Activated CD8-positive, alpha-beta T cell treated with anti-CD3 and anti-CD28 coated beads, Interleukin-2, amount 10 ng/mL, durations not matched to agents 7 days and 5 days (primary cell): ENCODE data around the gene PLCH1. TPM values are rescaled to one million over a fixed set of nuclear protein-coding genes. Genes with fewer than 3 reads are reported as not detected.

Source experiments
- ATAC-seq: fragments of 150-1000 bp; cut with Tn5 transposase; one replicate; pipeline ENCODE4 v1.10.0; 2021; ENCODE audit warnings: moderate library complexity
- CTCF ChIA-PET: fragments of 350-600 bp; sonication (Branson Sonifier 250); formaldehyde crosslinking; loops from one replicate; lab custom pipeline; 2021; ENCODE audit warnings: antibody characterized with exemption; lab: Charles Lee
- POLR2A ChIA-PET: fragments of 350-600 bp; sonication (Branson Sonifier 250); formaldehyde crosslinking; loops from one replicate; lab custom pipeline; 2021; ENCODE audit warnings: antibody characterized with exemption; lab: Charles Lee
- DNase-seq: peaks from one replicate; pipeline ENCODE4 v3.0.0-alpha.2; 2020
- H3K27ac Mint-ChIP-seq: one replicate; pipeline ENCODE4 v1.8.0; 2021; ENCODE audit warnings: mild to moderate bottlenecking, mixed read lengths
- H3K27me3 Mint-ChIP-seq: one replicate; pipeline ENCODE4 v1.8.0; 2021; ENCODE audit warnings: low read depth, mixed read lengths
- H3K36me3 Mint-ChIP-seq: one replicate; pipeline ENCODE4 v1.8.0; 2021; ENCODE audit warnings: low read depth, mixed read lengths
- H3K4me1 Mint-ChIP-seq: one replicate; pipeline ENCODE4 v1.8.0; 2021; ENCODE audit warnings: low read depth, mixed read lengths
- H3K4me3 Mint-ChIP-seq: one replicate; pipeline ENCODE4 v1.8.0; 2021; ENCODE audit warnings: mild to moderate bottlenecking, mixed read lengths
- H3K9me3 Mint-ChIP-seq: one replicate; pipeline ENCODE4 v1.8.0; 2022; ENCODE audit warnings: mixed read lengths; ENCODE audit not compliant: insufficient read depth
- total RNA-seq, 2 experiments: library from RNA; stranded (reverse); gene quantifications; one replicate each; pipeline ENCODE4 v1.2.3, GENCODE V29; 2021

PLCH1 gene
- total RNA-seq, 2 experiments from 2014 or later: 2.0 to 2.4 TPM

- no peaks in the 10 kb centered on the region for H3K36me3 Mint-ChIP-seq
- ChIA-PET POLR2A (no interaction called here), CTCF (interaction anchor here (1.4 kb wide), 1 partner anchor 27 kb away, joined by 4 read pairs; no protein-coding TSS in a partner anchor)
Observed at GRCh38 chr3:155675094-155675493, 69.8 kb downstream of the PLCH1 start.

GRCh38 chr3:155673421-155673820 lies 71.5 kb downstream of the PLCH1 start:
- Mint-ChIP-seq H3K27ac (no peak overlapping the region), H3K36me3 (no peaks in the 10 kb centered on the region), H3K9me3 (no peaks in the 10 kb centered on the region), H3K27me3 (peaks cover 8% of the 10 kb centered on the region), H3K4me3 (no peak overlapping the region), H3K4me1 (no peaks in the 10 kb centered on the region)
- POLR2A ChIA-PET: no interaction called here
- ATAC-seq (no peak), DNase-seq (no peak)
- CTCF ChIA-PET: no interaction called here

More at GRCh38 chr3:155675094-155675493, 69.8 kb downstream of the PLCH1 start:
- no peak overlapping the region for H3K4me3 Mint-ChIP-seq
- H3K27me3 Mint-ChIP-seq: peaks cover 8% of the 10 kb centered on the region
- no peak for DNase-seq
- no peaks in the 10 kb centered on the region for H3K9me3 Mint-ChIP-seq
- H3K27ac Mint-ChIP-seq: no peak overlapping the region
- no peak for ATAC-seq
- no peaks in the 10 kb centered on the region for H3K4me1 Mint-ChIP-seq

GRCh38 chr3:155670335-155670734 lies 74.5 kb downstream of the PLCH1 start:
- H3K27ac Mint-ChIP-seq: no peak overlapping the region
- DNase-seq (no peak), ATAC-seq (no peak)
- H3K4me1 Mint-ChIP-seq: no peaks in the 10 kb centered on the region
- no peaks in the 10 kb centered on the region for H3K9me3 Mint-ChIP-seq
- H3K36me3 Mint-ChIP-seq: no peaks in the 10 kb centered on the region
- no peak overlapping the region for H3K4me3 Mint-ChIP-seq
- ChIA-PET CTCF (no interaction called here), POLR2A (no interaction called here)
- peaks cover 8% of the 10 kb centered on the region for H3K27me3 Mint-ChIP-seq

GRCh38 chr3:155667988-155668387 lies 76.9 kb downstream of the PLCH1 start:
- POLR2A ChIA-PET: no interaction called here
- H3K9me3 Mint-ChIP-seq: no peaks in the 10 kb centered on the region
- H3K36me3 Mint-ChIP-seq: no peaks in the 10 kb centered on the region
- no peak overlapping the region for H3K4me3 Mint-ChIP-seq
- no peak overlapping the region for H3K27ac Mint-ChIP-seq
- peaks cover 6% of the 10 kb centered on the region for H3K27me3 Mint-ChIP-seq
- CTCF ChIA-PET: no interaction called here
- H3K4me1 Mint-ChIP-seq: no peaks in the 10 kb centered on the region
- no peak for DNase-seq
- ATAC-seq: no peak

- DNase-seq: no peak
- no peak for ATAC-seq
- H3K36me3 Mint-ChIP-seq: no peaks in the 10 kb centered on the region
- POLR2A ChIA-PET: no interaction called here
- no peaks in the 10 kb centered on the region for H3K9me3 Mint-ChIP-seq
- H3K27ac Mint-ChIP-seq: no peak overlapping the region
- H3K4me1 Mint-ChIP-seq: no peaks in the 10 kb centered on the region
- H3K4me3 Mint-ChIP-seq: no peak overlapping the region
- CTCF ChIA-PET: no interaction called here
- peaks cover 2% of the 10 kb centered on the region for H3K27me3 Mint-ChIP-seq
Observed at GRCh38 chr3:155664925-155665695, 79.8 kb downstream of the PLCH1 start.

GRCh38 chr3:155663467-155664212 lies 81.2 kb downstream of the PLCH1 start:
- ChIA-PET POLR2A (no interaction called here), CTCF (no interaction called here)
- Mint-ChIP-seq H3K36me3 (no peaks in the 10 kb centered on the region), H3K27me3 (peaks cover 2% of the 10 kb centered on the region), H3K9me3 (no peaks in the 10 kb centered on the region), H3K4me3 (no peak overlapping the region), H3K4me1 (no peaks in the 10 kb centered on the region), H3K27ac (no peak overlapping the region)
- DNase-seq (no peak), ATAC-seq (no peak)

GRCh38 chr3:155661760-155662159 lies 83.1 kb downstream of the PLCH1 start:
- no peaks in the 10 kb centered on the region for H3K4me1 Mint-ChIP-seq
- no peak overlapping the region for H3K4me3 Mint-ChIP-seq
- H3K27ac Mint-ChIP-seq: no peak overlapping the region
- no peaks in the 10 kb centered on the region for H3K9me3 Mint-ChIP-seq
- ATAC-seq (no peak), DNase-seq (no peak)
- peaks cover 4% of the 10 kb centered on the region for H3K27me3 Mint-ChIP-seq
- no peaks in the 10 kb centered on the region for H3K36me3 Mint-ChIP-seq
- POLR2A ChIA-PET: no interaction called here
- CTCF ChIA-PET: interaction anchor here (1.8 kb wide), 1 partner anchor 40 kb away, joined by 5 read pairs; no protein-coding TSS in a partner anchor

- POLR2A ChIA-PET: no interaction called here
- Mint-ChIP-seq H3K4me3 (no peak overlapping the region), H3K27me3 (peaks cover 4% of the 10 kb centered on the region), H3K36me3 (no peaks in the 10 kb centered on the region), H3K27ac (no peak overlapping the region), H3K4me1 (no peaks in the 10 kb centered on the region), H3K9me3 (no peaks in the 10 kb centered on the region)
- DNase-seq (no peak), ATAC-seq (no peak)
- CTCF ChIA-PET: no interaction called here
Observed at GRCh38 chr3:155661042-155661441, 83.8 kb downstream of the PLCH1 start.

GRCh38 chr3:155658671-155659261 lies 86.1 kb downstream of the PLCH1 start:
- H3K4me1 Mint-ChIP-seq: no peaks in the 10 kb centered on the region
- no peak overlapping the region for H3K27ac Mint-ChIP-seq
- peaks cover 2% of the 10 kb centered on the region for H3K27me3 Mint-ChIP-seq
- no peaks in the 10 kb centered on the region for H3K36me3 Mint-ChIP-seq
- no peaks in the 10 kb centered on the region for H3K9me3 Mint-ChIP-seq
- ATAC-seq (no peak), DNase-seq (no peak)
- POLR2A ChIA-PET: no interaction called here
- no peak overlapping the region for H3K4me3 Mint-ChIP-seq
- CTCF ChIA-PET: no interaction called here

GRCh38 chr3:155658006-155658405 lies 86.9 kb downstream of the PLCH1 start:
- no peak for DNase-seq
- no peaks in the 10 kb centered on the region for H3K36me3 Mint-ChIP-seq
- ChIA-PET CTCF (no interaction called here), POLR2A (no interaction called here)
- no peaks in the 10 kb centered on the region for H3K9me3 Mint-ChIP-seq
- no peaks in the 10 kb centered on the region for H3K4me1 Mint-ChIP-seq
- H3K4me3 Mint-ChIP-seq: no peak overlapping the region
- peaks cover 2% of the 10 kb centered on the region for H3K27me3 Mint-ChIP-seq
- ATAC-seq: no peak
- no peak overlapping the region for H3K27ac Mint-ChIP-seq

GRCh38 chr3:155657161-155657560 lies 87.7 kb downstream of the PLCH1 start:
- ChIA-PET CTCF (no interaction called here), POLR2A (no interaction called here)
- DNase-seq (no peak), ATAC-seq (no peak)
- H3K36me3 Mint-ChIP-seq: no peaks in the 10 kb centered on the region
- H3K4me1 Mint-ChIP-seq: no peaks in the 10 kb centered on the region
- no peak overlapping the region for H3K27ac Mint-ChIP-seq
- H3K9me3 Mint-ChIP-seq: no peaks in the 10 kb centered on the region
- H3K4me3 Mint-ChIP-seq: no peak overlapping the region
- H3K27me3 Mint-ChIP-seq: peaks cover 2% of the 10 kb centered on the region

GRCh38 chr3:155656466-155656865 lies 88.4 kb downstream of the PLCH1 start:
- DNase-seq (no peak), ATAC-seq (no peak)
- no peaks in the 10 kb centered on the region for H3K36me3 Mint-ChIP-seq
- H3K9me3 Mint-ChIP-seq: no peaks in the 10 kb centered on the region
- peaks cover 2% of the 10 kb centered on the region for H3K27me3 Mint-ChIP-seq
- no peak overlapping the region for H3K27ac Mint-ChIP-seq
- POLR2A ChIA-PET: no interaction called here
- no peaks in the 10 kb centered on the region for H3K4me1 Mint-ChIP-seq
- CTCF ChIA-PET: no interaction called here
- no peak overlapping the region for H3K4me3 Mint-ChIP-seq
